ENCODE data around the gene PPP1R9A.

GRCh38 chr7:94907811-94908322, 473 bp downstream of the PPP1R9A start:
- no peak for TF ChIP-seq CTCF (IDR thresholded peaks at IDR 0.05; ENCODE audit: low read depth, low read length, poor library complexity, severe bottlenecking)
- TF ChIP-seq EZH2phosphoT487 (IDR thresholded peaks at IDR 0.05; ENCODE audit: borderline replicate concordance, low read length): no peak

All from DOHH2 (cell line).